RWPE1 (cell line): ENCODE measurements around the gene ZNF521.

Source experiments
- CTCF ChIA-PET: fragments of 350-600 bp; sonication (Branson Sonifier 250); formaldehyde crosslinking; extraction: SDS; loops from one replicate; lab custom pipeline; 2021; lab: Yijun Ruan, JAX
- POLR2A ChIA-PET: fragments of 400-600 bp; formaldehyde crosslinking; extraction: SDS; loops from one replicate; lab custom pipeline; 2020; ENCODE audit warnings: antibody characterized with exemption; ENCODE audit not compliant: low non-redundant PET; lab: Yijun Ruan, JAX
- DNase-seq: peaks from one replicate; pipeline ENCODE4 v3.0.0; 2012; ENCODE audit warnings: low spot score
- H3K27ac ChIP-seq: fragments of 450-650 bp; 2 replicates; pipeline ENCODE4 v1.5.1; 2017
- TF ChIP-seq, protein P1 (sequence below): fragments of 450-650 bp; conservative IDR thresholded peaks from 2 replicates; pipeline ENCODE4 v1.5.1; 2017; ENCODE audit warnings: low read depth, mild to moderate bottlenecking

ZNF521 gene

DNA sequence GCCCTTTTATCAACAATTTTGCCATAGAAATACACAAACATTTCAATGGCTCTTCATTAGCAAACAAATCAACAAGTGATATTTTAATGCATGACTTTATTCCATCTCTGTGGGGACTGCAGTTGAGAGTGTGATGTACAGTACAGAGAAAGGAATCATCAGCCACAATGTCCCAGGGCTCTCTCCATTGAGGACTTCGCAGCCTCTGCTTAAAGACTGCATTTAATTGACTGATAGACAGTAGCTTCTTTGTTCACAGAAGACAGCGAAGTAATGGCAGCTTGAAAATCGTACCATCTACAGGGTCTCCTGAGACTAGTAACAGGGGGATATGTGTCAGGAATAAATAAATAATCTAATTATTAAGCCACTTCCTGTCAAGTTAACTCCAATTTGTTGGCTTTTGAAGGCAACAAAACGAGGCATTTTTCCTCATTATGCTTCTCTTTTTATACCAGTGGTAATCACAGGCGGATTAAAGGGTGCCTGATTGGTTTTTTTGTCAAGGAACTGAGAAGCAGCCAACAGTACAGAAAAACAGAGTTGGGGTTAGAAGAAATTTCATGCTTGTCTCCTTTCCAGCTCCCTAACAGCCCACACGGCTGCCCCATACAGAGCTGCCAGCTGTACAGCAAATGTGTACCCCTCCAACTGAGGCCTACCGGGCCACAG is 164.3 kb downstream of the ZNF521 start:
- no peak for DNase-seq
- TF ChIP-seq, protein P1, sequence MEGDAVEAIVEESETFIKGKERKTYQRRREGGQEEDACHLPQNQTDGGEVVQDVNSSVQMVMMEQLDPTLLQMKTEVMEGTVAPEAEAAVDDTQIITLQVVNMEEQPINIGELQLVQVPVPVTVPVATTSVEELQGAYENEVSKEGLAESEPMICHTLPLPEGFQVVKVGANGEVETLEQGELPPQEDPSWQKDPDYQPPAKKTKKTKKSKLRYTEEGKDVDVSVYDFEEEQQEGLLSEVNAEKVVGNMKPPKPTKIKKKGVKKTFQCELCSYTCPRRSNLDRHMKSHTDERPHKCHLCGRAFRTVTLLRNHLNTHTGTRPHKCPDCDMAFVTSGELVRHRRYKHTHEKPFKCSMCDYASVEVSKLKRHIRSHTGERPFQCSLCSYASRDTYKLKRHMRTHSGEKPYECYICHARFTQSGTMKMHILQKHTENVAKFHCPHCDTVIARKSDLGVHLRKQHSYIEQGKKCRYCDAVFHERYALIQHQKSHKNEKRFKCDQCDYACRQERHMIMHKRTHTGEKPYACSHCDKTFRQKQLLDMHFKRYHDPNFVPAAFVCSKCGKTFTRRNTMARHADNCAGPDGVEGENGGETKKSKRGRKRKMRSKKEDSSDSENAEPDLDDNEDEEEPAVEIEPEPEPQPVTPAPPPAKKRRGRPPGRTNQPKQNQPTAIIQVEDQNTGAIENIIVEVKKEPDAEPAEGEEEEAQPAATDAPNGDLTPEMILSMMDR: no peak
- H3K27ac ChIP-seq: no peak overlapping the region
- ChIA-PET POLR2A (no interaction called here), CTCF (no interaction called here)

DNA sequence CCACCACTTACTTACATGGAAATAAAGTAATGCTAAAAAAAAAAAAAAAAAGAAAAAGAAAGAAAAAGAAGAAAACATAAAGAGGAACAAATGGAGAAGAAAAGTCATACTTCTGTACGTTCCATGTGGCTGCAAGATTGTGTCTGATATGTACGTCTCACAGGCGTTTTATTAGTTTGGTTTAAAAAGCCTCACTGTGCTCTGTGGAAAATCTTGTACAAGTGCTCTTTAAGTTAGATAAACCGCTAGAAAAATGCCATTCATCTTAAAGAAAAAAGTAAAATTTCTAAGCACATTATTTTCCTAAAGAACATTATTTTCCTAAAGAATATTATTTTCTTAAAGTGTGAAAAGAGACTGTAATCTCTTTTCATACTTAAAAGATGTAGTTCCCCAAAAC is 165.1 kb downstream of the ZNF521 start:
- POLR2A ChIA-PET: no interaction called here
- TF ChIP-seq, protein P1: no peak
- no peak for DNase-seq
- CTCF ChIA-PET: no interaction called here
- no peak overlapping the region for H3K27ac ChIP-seq

DNA sequence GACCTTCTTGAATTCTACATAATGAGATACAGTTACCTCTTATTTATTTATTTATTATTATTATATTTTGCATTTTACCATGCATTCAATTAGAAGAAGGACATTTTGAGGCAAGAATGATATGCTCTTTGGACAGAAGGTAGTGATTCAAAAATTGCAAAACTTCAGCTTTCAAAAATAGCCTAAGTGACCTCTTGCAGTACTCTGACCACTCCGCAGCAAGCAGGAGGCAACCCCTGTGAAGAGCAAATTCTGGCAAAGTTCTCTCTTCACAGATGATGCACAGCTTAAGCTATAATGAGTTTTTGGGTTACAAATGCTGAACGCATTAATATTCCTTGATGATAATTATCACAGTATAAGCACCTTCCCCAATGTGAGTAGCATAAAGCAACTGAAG is 170.0 kb downstream of the ZNF521 start:
- TF ChIP-seq, protein P1: no peak
- no peak overlapping the region for H3K27ac ChIP-seq
- ChIA-PET CTCF (no interaction called here), POLR2A (no interaction called here)
- DNase-seq: no peak

DNA sequence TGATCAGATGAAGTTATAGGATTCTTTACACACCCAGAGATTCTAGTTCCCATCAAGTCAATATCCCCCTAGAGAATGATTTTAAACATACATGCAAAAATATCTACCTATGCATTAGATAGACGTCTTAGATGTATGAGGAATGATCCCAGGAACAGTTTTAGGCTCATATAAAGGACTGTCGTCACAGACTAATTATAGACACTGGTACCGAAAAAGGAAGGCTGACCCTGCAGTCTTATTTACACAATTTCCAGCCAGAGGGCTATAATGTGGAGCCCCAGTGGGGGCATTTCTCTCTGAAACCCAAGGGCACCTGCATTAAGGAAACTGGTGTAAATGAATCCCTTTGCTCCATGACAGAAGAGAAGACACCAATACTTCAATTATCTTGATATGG is 170.4 kb downstream of the ZNF521 start:
- ChIA-PET POLR2A (no interaction called here), CTCF (no interaction called here)

DNA sequence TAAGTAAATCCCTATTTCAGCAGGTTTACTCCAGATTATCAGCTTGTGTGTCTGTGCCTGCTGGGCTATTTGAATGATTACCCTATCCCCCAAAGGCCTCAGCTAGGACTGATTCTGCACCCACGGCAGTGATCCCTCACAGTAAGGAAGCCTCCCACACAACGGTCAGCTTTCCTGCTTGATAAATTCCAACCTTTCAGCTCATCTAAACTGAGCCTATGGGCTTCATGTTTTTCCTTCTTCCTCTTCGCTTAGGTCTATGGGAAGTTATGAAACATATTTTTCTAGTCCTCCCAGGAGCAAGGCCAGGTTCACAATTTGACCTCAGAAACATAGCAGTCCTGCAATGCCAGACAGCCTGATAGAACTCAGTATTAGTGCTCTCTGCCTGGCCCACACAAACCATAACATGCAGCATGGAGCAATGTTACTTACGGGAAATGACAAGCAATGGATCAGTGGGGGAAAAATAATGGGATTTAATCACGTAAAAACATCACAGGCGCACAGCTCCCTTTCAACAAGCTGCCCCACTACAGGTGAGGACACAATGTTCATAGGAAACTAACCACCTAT is 170.9 kb downstream of the ZNF521 start:
- no peak for DNase-seq
- POLR2A ChIA-PET: no interaction called here
- H3K27ac ChIP-seq: no peak overlapping the region
- TF ChIP-seq, protein P1: no peak
- CTCF ChIA-PET: no interaction called here

More for the DNA sequence above, 170.4 kb downstream of the ZNF521 start:
- no peak for DNase-seq
- no peak overlapping the region for H3K27ac ChIP-seq
- TF ChIP-seq, protein P1: no peak

DNA sequence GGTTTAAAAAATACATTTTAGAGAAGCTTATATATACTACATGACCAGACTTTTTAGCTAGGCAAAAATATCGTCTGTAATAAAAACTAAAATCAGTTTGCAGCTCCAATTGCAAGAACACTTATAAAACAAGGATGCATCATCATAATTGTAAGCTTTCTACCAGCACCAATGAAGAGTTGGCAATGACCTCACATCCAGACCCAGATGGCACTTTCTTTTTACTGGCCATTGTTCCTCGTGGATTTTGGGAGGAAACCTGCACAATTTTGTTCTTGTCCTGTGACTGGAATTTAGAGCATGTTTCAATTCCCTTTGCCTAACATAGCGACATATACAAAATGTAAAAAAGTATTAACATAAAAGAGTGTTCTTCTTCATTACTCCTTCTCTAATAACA is 174.3 kb downstream of the ZNF521 start:
- ChIA-PET POLR2A (no interaction called here), CTCF (no interaction called here)
- no peak for DNase-seq
- TF ChIP-seq, protein P1: no peak
- H3K27ac ChIP-seq: no peak overlapping the region
